H1 (cell line): ENCODE measurements around the gene KCNMA1. TPM values are rescaled to one million over a fixed set of nuclear protein-coding genes. Genes with fewer than 3 reads are reported as not detected.

ENCODE experiments used
- CTCF ChIA-PET: fragments of 300-600 bp; sonication (Branson Sonifier 250); formaldehyde crosslinking; loops from one replicate; lab custom pipeline; 2021; ENCODE audit not compliant: partially characterized antibody; lab: Charles Lee
- POLR2A ChIA-PET: fragments of 300-600 bp; sonication (Branson Sonifier 250); formaldehyde crosslinking; loops from one replicate; lab custom pipeline; 2021; ENCODE audit warnings: inconsistent platforms; ENCODE audit not compliant: partially characterized antibody; lab: Charles Lee
- DNase-seq, 2 experiments: peaks; one replicate each; pipeline versions ENCODE4 v3.0.0 to v3.0.0-alpha.2; 2010 to 2022; ENCODE audit warnings: low spot score in 2 of 2, low read depth in 1 of 2, mixed read lengths in 1 of 2
- FAIRE-seq: peaks from 2 replicates; lab custom pipeline; 2011; peaks lifted over from hg19 to GRCh38; lab: Jason Lieb, UNC
- H2AFZ ChIP-seq: 2 replicates; pipeline ENCODE4 v1.8.1; 2012; ENCODE audit warnings: low read length, inconsistent platforms
- H2AK5ac ChIP-seq: 2 replicates; pipeline ENCODE4 v1.6.1; 2013; ENCODE audit warnings: low read depth, low read length
- H2BK120ac ChIP-seq: replicated peaks from 2 replicates; pipeline ENCODE3; 2013; ENCODE audit warnings: low read depth, low read length, inconsistent platforms
- H2BK12ac ChIP-seq: 2 replicates; pipeline ENCODE4 v1.6.1; 2013; ENCODE audit warnings: low read depth, low read length
- H2BK15ac ChIP-seq: 2 replicates; pipeline ENCODE4 v1.6.1; 2013; ENCODE audit warnings: low read length
- H2BK20ac ChIP-seq: 2 replicates; pipeline ENCODE4 v1.6.1; 2013; ENCODE audit warnings: low read length
- H2BK5ac ChIP-seq: 2 replicates; pipeline ENCODE4 v1.6.1; 2013; ENCODE audit warnings: low read depth, low read length
- H3K14ac ChIP-seq: 2 replicates; pipeline ENCODE4 v1.6.1; 2013; ENCODE audit warnings: inconsistent platforms; ENCODE audit not compliant: insufficient read length
- H3K18ac ChIP-seq: 2 replicates; pipeline ENCODE4 v1.6.1; 2013; ENCODE audit warnings: low read length; ENCODE audit errors: extremely low read depth
- H3K23ac ChIP-seq: 2 replicates; pipeline ENCODE4 v1.6.1; 2013; ENCODE audit warnings: inconsistent platforms; ENCODE audit not compliant: insufficient read length
- H3K23me2 ChIP-seq: 2 replicates; pipeline ENCODE4 v1.6.1; 2013; ENCODE audit warnings: low read depth, low read length
- H3K27ac ChIP-seq: 2 replicates; pipeline ENCODE4 v1.6.1; 2011; ENCODE audit warnings: low read depth, low read length, inconsistent platforms
- H3K27me3 ChIP-seq, 4 experiments: replicated peaks in 1 of 4; 1 replicate in 1 of 4; 2 replicates in 3 of 4; pipeline versions ENCODE4 v1.6.1 to v1.8.1; 2011 to 2013; ENCODE audit warnings: low read length in 3 of 4, mild to moderate bottlenecking in 3 of 4, inconsistent platforms in 2 of 4, mixed read lengths in 2 of 4, moderate library complexity in 1 of 4; ENCODE audit not compliant: control insufficient read depth in 3 of 4, insufficient read depth in 3 of 4; ENCODE audit errors: extremely low read depth in 1 of 4
- H3K36me3 ChIP-seq, 4 experiments: 2 replicates each; pipeline versions ENCODE4 v1.6.1 to v1.8.1; 2011 to 2013; ENCODE audit warnings: mild to moderate bottlenecking in 4 of 4, low read length in 3 of 4, moderate library complexity in 2 of 4, control low read depth in 1 of 4, inconsistent platforms in 1 of 4; ENCODE audit not compliant: insufficient read depth in 4 of 4, control insufficient read depth in 2 of 4
- H3K4ac ChIP-seq: replicated peaks from 2 replicates; pipeline ENCODE3; 2013; ENCODE audit warnings: low read length, low read depth, mixed read lengths, inconsistent platforms; ENCODE audit not compliant: insufficient read length
- H3K4me1 ChIP-seq, 4 experiments: replicated peaks in 1 of 4; 1 replicate in 1 of 4; 2 replicates in 3 of 4; pipeline versions ENCODE4 v1.6.1 to v1.8.1; 2011 to 2013; ENCODE audit warnings: low read length in 3 of 4, inconsistent platforms in 2 of 4, mixed read lengths in 1 of 4; ENCODE audit not compliant: insufficient read depth in 4 of 4, control insufficient read depth in 3 of 4
- H3K4me2 ChIP-seq, 2 experiments: 2 replicates each; pipeline versions ENCODE4 v1.6.1 to v1.8.1; 2011 to 2013; ENCODE audit warnings: low read depth in 2 of 2, low read length in 2 of 2, control low read depth in 1 of 2, inconsistent platforms in 1 of 2, mild to moderate bottlenecking in 1 of 2; ENCODE audit not compliant: insufficient read depth in 1 of 2
- H3K4me3 ChIP-seq, 4 experiments: fragments of 200-600, 300-600 bp in 1 of 4; sonication (generic), shearing (Covaris generic), sonication (Bioruptor Twin) in 1 of 4; 2 replicates each; pipeline versions ENCODE4 v1.5.1 to v1.8.1; 2011 to 2016; ENCODE audit warnings: low read length in 4 of 4, low read depth in 3 of 4, control low read depth in 2 of 4, inconsistent platforms in 2 of 4, mild to moderate bottlenecking in 2 of 4, mixed read lengths in 1 of 4, moderate library complexity in 1 of 4; ENCODE audit not compliant: insufficient read depth in 2 of 4; ENCODE audit errors: extremely low read depth in 1 of 4
- H3K56ac ChIP-seq: replicated peaks from 2 replicates; pipeline ENCODE3; 2013; ENCODE audit warnings: low read depth, mild to moderate bottlenecking, mixed read lengths, low read length, inconsistent platforms; ENCODE audit not compliant: insufficient read length
- H3K79me1 ChIP-seq: 2 replicates; pipeline ENCODE4 v1.6.1; 2013; ENCODE audit warnings: low read depth, low read length, control low read depth
- H3K79me2 ChIP-seq, 2 experiments: 2 replicates each; pipeline versions ENCODE4 v1.6.1 to v1.8.1; 2012 to 2013; ENCODE audit warnings: low read length in 2 of 2, mild to moderate bottlenecking in 2 of 2, inconsistent platforms in 1 of 2; ENCODE audit not compliant: insufficient read depth in 2 of 2, control insufficient read depth in 1 of 2
- H3K9ac ChIP-seq, 4 experiments: replicated peaks in 1 of 4; 1 replicate in 1 of 4; 2 replicates in 3 of 4; pipeline versions ENCODE4 v1.6.1 to v1.8.1; 2011 to 2013; ENCODE audit warnings: low read depth in 3 of 4, low read length in 3 of 4, control low read depth in 2 of 4, mild to moderate bottlenecking in 2 of 4, moderate library complexity in 2 of 4, inconsistent platforms in 1 of 4; ENCODE audit errors: extremely low read depth in 1 of 4
- H3K9me3 ChIP-seq, 2 experiments: 2 replicates each; pipeline versions ENCODE4 v1.6.1 to v1.8.1; 2012 to 2013; ENCODE audit warnings: mild to moderate bottlenecking in 2 of 2, moderate library complexity in 2 of 2, control low read depth in 1 of 2, inconsistent platforms in 1 of 2, low read depth in 1 of 2, low read length in 1 of 2, mixed read lengths in 1 of 2; ENCODE audit not compliant: insufficient read depth in 2 of 2
- H4K20me1 ChIP-seq, 2 experiments: replicated peaks in 1 of 2; 2 replicates each; pipeline versions ENCODE3 to v1.8.1; 2011 to 2013; ENCODE audit warnings: inconsistent platforms in 2 of 2, low read length in 2 of 2, mild to moderate bottlenecking in 1 of 2; ENCODE audit not compliant: insufficient read depth in 2 of 2, control insufficient read depth in 1 of 2
- H4K5ac ChIP-seq: 2 replicates; pipeline ENCODE4 v1.6.1; 2013; ENCODE audit warnings: low read length, low read depth, mixed read lengths, inconsistent platforms; ENCODE audit not compliant: insufficient read length
- H4K8ac ChIP-seq: 2 replicates; pipeline ENCODE4 v1.8.0; 2013; ENCODE audit warnings: mild to moderate bottlenecking, moderate library complexity, low read length, inconsistent platforms; ENCODE audit not compliant: insufficient read depth; ENCODE audit errors: extremely low read depth
- H4K91ac ChIP-seq: replicated peaks from 2 replicates; pipeline ENCODE3; 2013; ENCODE audit warnings: low read length, mixed read lengths, inconsistent platforms; ENCODE audit not compliant: insufficient read length
- ASH2L ChIP-seq: fragments of 200-600, 300-600 bp; sonication (generic); IDR thresholded peaks from one replicate; pipeline ENCODE4 v1.7.1; 2017; ENCODE audit warnings: low read length
- BACH1 ChIP-seq: IDR thresholded peaks from 2 replicates; pipeline ENCODE4 v1.6.1; 2012; ENCODE audit warnings: low read length, improper control_type of control experiment
- BCL11A ChIP-seq, 2 experiments: IDR thresholded peaks; one replicate each; pipeline ENCODE4 v1.6.1; 2011; ENCODE audit warnings: low read depth in 2 of 2, low read length in 2 of 2, mild to moderate bottlenecking in 2 of 2
- EZH2 ChIP-seq: fragments of 200-600 bp; sonication (generic); IDR thresholded peaks from 2 replicates; pipeline ENCODE4 v1.7.1; 2012; ENCODE audit warnings: low read depth, mild to moderate bottlenecking, moderate library complexity, low read length, inconsistent platforms; ENCODE audit not compliant: severe bottlenecking
- MAFK ChIP-seq: IDR thresholded peaks from 2 replicates; pipeline ENCODE4 v1.6.1; 2012; ENCODE audit warnings: low read depth, mild to moderate bottlenecking, improper control_type of control experiment, low read length
- RXRA ChIP-seq: IDR thresholded peaks from 2 replicates; pipeline ENCODE4 v1.6.1; 2011; ENCODE audit warnings: low read depth, mild to moderate bottlenecking, low read length, moderate library complexity; ENCODE audit not compliant: insufficient read depth
- SP2 ChIP-seq: IDR thresholded peaks from 2 replicates; pipeline ENCODE4 v1.6.1; 2012; ENCODE audit warnings: mild to moderate bottlenecking, low read length, inconsistent platforms
- SRF ChIP-seq: IDR thresholded peaks from 2 replicates; pipeline ENCODE4 v1.6.1; 2011; ENCODE audit warnings: mild to moderate bottlenecking, low read depth, low read length, moderate library complexity
- SUZ12 ChIP-seq: fragments of 200-600 bp; sonication (generic); IDR thresholded peaks from 2 replicates; pipeline ENCODE4 v1.6.1; 2012; ENCODE audit warnings: mild to moderate bottlenecking, inconsistent platforms, low read length, moderate library complexity, mixed read lengths
- TBP ChIP-seq: IDR thresholded peaks from 2 replicates; pipeline ENCODE4 v1.6.1; 2011; ENCODE audit warnings: low read depth, low read length, improper control_type of control experiment
- WGBS, 2 experiments: shearing (Covaris generic) in 1 of 2; methylation state at CpG; one replicate each; pipeline versions ENCODE4 v1.1.6 to v1.1.7; 2013 to 2015; ENCODE audit warnings: low lambda C conversion rate in 2 of 2, mixed read lengths in 2 of 2, inconsistent platforms in 1 of 2, low coverage in 1 of 2, missing lambda C conversion rate in 1 of 2; ENCODE audit not compliant: insufficient replicate concordance in 2 of 2, insufficient coverage in 1 of 2, insufficient read length in 1 of 2; ENCODE audit errors: extremely low coverage in 1 of 2, missing lambda C conversion rate in 1 of 2; 5-methylcytosine and 5-hydroxymethylcytosine counted together
- polyA plus RNA-seq, 7 experiments: library from polyadenylated mRNA; depleted of rRNA in 3 of 7; stranded (reverse) in 5 of 7; unstranded in 2 of 7; fragments of >200 nt in 5 of 7; fragments of 200-250 nt in 2 of 7; gene quantifications; 1 replicate in 5 of 7; 2 replicates in 1 of 7; 4 replicates in 1 of 7; pipeline versions ENCODE4 v1.2.1 to v1.2.3, GENCODE V29; 2011 to 2013; ENCODE audit warnings: missing spikeins in 2 of 7, mixed read lengths in 2 of 7
- total RNA-seq: library from RNA; stranded (reverse); fragmentation: NEBNext Ultra II Directional; extraction: Animal tissue kit (Norgen Biotek cat#: 25700); gene quantifications from 2 replicates; pipeline ENCODE4 v1.2.1, GENCODE V29; 2021
- TF ChIP-seq, protein P1 (sequence below): IDR thresholded peaks from 2 replicates; pipeline ENCODE4 v1.6.1; 2012; ENCODE audit warnings: low read length, inconsistent platforms

KCNMA1 gene
- total and polyA plus RNA-seq, 2 of the 8 experiments (the other 6 are each of a cell fraction or from before 2014, with no cell fraction given), result 10.2 to 11.1 TPM

DNA sequence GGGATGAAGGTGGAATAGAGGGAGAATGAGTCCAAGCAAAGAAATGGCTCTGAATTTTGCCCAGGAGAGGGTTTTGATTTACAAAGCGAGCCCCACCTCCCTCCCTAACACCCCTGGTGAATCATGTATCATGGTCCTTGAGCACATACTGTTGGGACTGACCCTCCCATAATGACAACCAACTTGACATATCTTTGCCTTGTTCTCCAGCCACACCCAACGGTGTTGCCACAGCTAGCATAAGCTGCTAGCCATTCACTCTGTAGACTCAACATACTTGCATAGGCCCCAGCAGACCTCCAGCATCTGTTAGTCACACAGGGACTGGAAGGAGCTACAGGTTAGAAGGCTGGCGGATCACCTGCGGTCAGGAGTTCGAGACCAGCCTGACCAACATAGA, 538.5 kb downstream of the KCNMA1 start:
- Histone ChIP-seq H3K23ac (no peak overlapping the region), H3K9me3 (no peaks in the 10 kb centered on the region), H4K91ac (no peak overlapping the region), H4K8ac (no peak overlapping the region), H3K9ac (no peak overlapping the region), H3K56ac (no peak overlapping the region), H2AK5ac (no peak overlapping the region), H3K4ac (no peak overlapping the region), H3K27me3 (no peaks in the 10 kb centered on the region), H2AFZ (no peak overlapping the region), H3K4me2 (no peak overlapping the region), H3K23me2 (no peaks in the 10 kb centered on the region), H3K14ac (no peak overlapping the region), H3K4me1 (no peaks in the 10 kb centered on the region), H3K79me1 (no peaks in the 10 kb centered on the region), H3K36me3 (no peaks in the 10 kb centered on the region), H2BK5ac (no peak overlapping the region), H2BK120ac (no peak overlapping the region), H3K4me3 (no peak overlapping the region), H2BK12ac (no peak overlapping the region), H2BK20ac (no peak overlapping the region; the same call in 1 of the 2 replicates), H3K18ac (no peak overlapping the region), H3K27ac (no peak overlapping the region), H4K5ac (no peak overlapping the region), H4K20me1 (no peaks in the 10 kb centered on the region), H2BK15ac (no peak overlapping the region), H3K79me2 (no peaks in the 10 kb centered on the region)
- 92% methylated on average over 5 of the region's 5 CpGs; no CpG with 5 or more reads in 1 of the 2 experiments for WGBS, 2 experiments
- no peak for FAIRE-seq
- DNase-seq, result no peak
- ChIA-PET POLR2A (no interaction called here), CTCF (interaction anchor here (1.8 kb wide), 1 partner anchor 93 kb away, joined by 6 read pairs; no protein-coding TSS in a partner anchor)
- no peak for TF ChIP-seq SUZ12
- no peak for TF ChIP-seq BCL11A (IDR thresholded peaks at IDR 0.05; ENCODE audit: low read depth in 2 of 2, low read length in 2 of 2)
- no peak for TF ChIP-seq TBP
- no peak for TF ChIP-seq RXRA
- TF ChIP-seq BACH1, result no peak
- TF ChIP-seq, protein P1, sequence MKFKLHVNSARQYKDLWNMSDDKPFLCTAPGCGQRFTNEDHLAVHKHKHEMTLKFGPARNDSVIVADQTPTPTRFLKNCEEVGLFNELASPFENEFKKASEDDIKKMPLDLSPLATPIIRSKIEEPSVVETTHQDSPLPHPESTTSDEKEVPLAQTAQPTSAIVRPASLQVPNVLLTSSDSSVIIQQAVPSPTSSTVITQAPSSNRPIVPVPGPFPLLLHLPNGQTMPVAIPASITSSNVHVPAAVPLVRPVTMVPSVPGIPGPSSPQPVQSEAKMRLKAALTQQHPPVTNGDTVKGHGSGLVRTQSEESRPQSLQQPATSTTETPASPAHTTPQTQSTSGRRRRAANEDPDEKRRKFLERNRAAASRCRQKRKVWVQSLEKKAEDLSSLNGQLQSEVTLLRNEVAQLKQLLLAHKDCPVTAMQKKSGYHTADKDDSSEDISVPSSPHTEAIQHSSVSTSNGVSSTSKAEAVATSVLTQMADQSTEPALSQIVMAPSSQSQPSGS, result no peak
- TF ChIP-seq SRF, result no peak
- TF ChIP-seq EZH2, result no peak
- TF ChIP-seq SP2, result no peak
- no peak for TF ChIP-seq ASH2L
- TF ChIP-seq MAFK, result no peak
